IMR-90 (cell line): ENCODE data around the gene PDRG1. TPM values are rescaled to one million over a fixed set of nuclear protein-coding genes. Genes with fewer than 3 reads are reported as not detected.

Experiments
- ATAC-seq: fragments of 200-7000 bp; cut with Tn5 transposase; 2 replicates; pipeline ENCODE4 v1.9.1; 2020; ENCODE audit warnings: low read depth, mild to moderate bottlenecking, moderate library complexity
- BruUV-seq: library from RNA; stranded (reverse); fragments of 400-500 nt; replicated peaks from 2 replicates; lab custom pipeline; 2021; lab: Mats Ljungman, UMichigan
- CTCF ChIA-PET: fragments of 300-600 bp; formaldehyde crosslinking; extraction: SDS; loops from one replicate; lab custom pipeline; 2021; ENCODE audit warnings: antibody characterized with exemption; lab: Yijun Ruan, JAX
- POLR2A ChIA-PET: fragments of 300-600 bp; sonication (Branson Sonifier 250); formaldehyde crosslinking; loops from one replicate; lab custom pipeline; 2022; ENCODE audit warnings: antibody characterized with exemption; ENCODE audit not compliant: unreplicated experiment; lab: Charles Lee
- DNase-seq: peaks from one replicate; pipeline ENCODE4 v3.0.0; 2013
- H2AFZ ChIP-seq: replicated peaks from 2 replicates; pipeline ENCODE3; 2013; ENCODE audit warnings: low read length, mild to moderate bottlenecking; ENCODE audit not compliant: poor library complexity
- H2AK5ac ChIP-seq: 2 replicates; pipeline ENCODE4 v1.6.1; 2013; ENCODE audit warnings: low read depth, low read length, inconsistent platforms
- H2AK9ac ChIP-seq: replicated peaks from 2 replicates; pipeline ENCODE3; 2013; ENCODE audit warnings: mild to moderate bottlenecking, low read depth, low read length, moderate library complexity; ENCODE audit not compliant: poor library complexity
- H2BK120ac ChIP-seq: 2 replicates; pipeline ENCODE4 v1.6.1; 2013; ENCODE audit warnings: low read depth, low read length, inconsistent platforms
- H2BK15ac ChIP-seq: 3 replicates; pipeline ENCODE4 v1.6.1; 2013; ENCODE audit warnings: low read depth, low read length, inconsistent platforms
- H2BK20ac ChIP-seq: 2 replicates; pipeline ENCODE4 v1.6.1; 2013; ENCODE audit warnings: low read depth, mild to moderate bottlenecking, inconsistent platforms, low read length, moderate library complexity
- H2BK5ac ChIP-seq: 2 replicates; pipeline ENCODE4 v1.6.1; 2013; ENCODE audit warnings: mild to moderate bottlenecking, low read depth, low read length, inconsistent platforms; ENCODE audit not compliant: poor library complexity, severe bottlenecking
- H3K14ac ChIP-seq: replicated peaks from 2 replicates; pipeline ENCODE4 v1.6.1; 2013; ENCODE audit warnings: low read depth, low read length, inconsistent platforms
- H3K18ac ChIP-seq: 2 replicates; pipeline ENCODE4 v1.6.1; 2013; ENCODE audit warnings: low read depth, low read length, control low read depth
- H3K23ac ChIP-seq: 2 replicates; pipeline ENCODE4 v1.6.1; 2013; ENCODE audit warnings: low read depth, low read length, inconsistent platforms
- H3K27ac ChIP-seq: 2 replicates; pipeline ENCODE4 v1.5.1; 2013; ENCODE audit warnings: mild to moderate bottlenecking, control low read depth, low read length; ENCODE audit not compliant: insufficient read depth
- H3K27me3 ChIP-seq: 2 replicates; pipeline ENCODE4 v1.6.1; 2013; ENCODE audit warnings: low read length; ENCODE audit not compliant: control insufficient read depth, insufficient read depth
- H3K36me3 ChIP-seq: 2 replicates; pipeline ENCODE4 v1.6.1; 2013; ENCODE audit warnings: low read length, mixed read lengths; ENCODE audit not compliant: control insufficient read depth, insufficient read depth
- H3K4ac ChIP-seq: 2 replicates; pipeline ENCODE4 v1.6.1; 2013; ENCODE audit warnings: low read depth, low read length, inconsistent platforms
- H3K4me1 ChIP-seq: 2 replicates; pipeline ENCODE4 v1.6.1; 2013; ENCODE audit warnings: low read length, mixed read lengths; ENCODE audit not compliant: control insufficient read depth, insufficient read depth
- H3K4me2 ChIP-seq: 2 replicates; pipeline ENCODE4 v1.6.1; 2013; ENCODE audit warnings: low read depth, mild to moderate bottlenecking, control low read depth, low read length, moderate library complexity
- H3K4me3 ChIP-seq: 2 replicates; pipeline ENCODE4 v1.5.1; 2013; ENCODE audit warnings: low read depth, mild to moderate bottlenecking, control low read depth, low read length, moderate library complexity; ENCODE audit not compliant: insufficient read depth
- H3K56ac ChIP-seq: 2 replicates; pipeline ENCODE4 v1.6.1; 2013; ENCODE audit warnings: low read length, inconsistent platforms; ENCODE audit not compliant: insufficient read depth; ENCODE audit errors: extremely low read depth
- H3K79me1 ChIP-seq, 2 experiments: 2 replicates each; pipeline ENCODE4 v1.6.1; 2013; ENCODE audit warnings: low read length in 2 of 2, inconsistent platforms in 1 of 2, low read depth in 1 of 2
- H3K9ac ChIP-seq: 2 replicates; pipeline ENCODE4 v1.6.1; 2013; ENCODE audit warnings: low read depth, low read length, control low read depth
- H3K9me1 ChIP-seq: 2 replicates; pipeline ENCODE4 v1.6.1; 2013; ENCODE audit warnings: low read length, inconsistent platforms; ENCODE audit not compliant: insufficient read depth
- H3K9me3 ChIP-seq: 2 replicates; pipeline ENCODE4 v1.6.1; 2013; ENCODE audit warnings: low read length; ENCODE audit not compliant: control insufficient read depth, insufficient read depth
- H4K20me1 ChIP-seq: 2 replicates; pipeline ENCODE4 v1.6.1; 2013; ENCODE audit warnings: low read length, inconsistent platforms; ENCODE audit not compliant: insufficient read depth
- H4K5ac ChIP-seq: 2 replicates; pipeline ENCODE4 v1.6.1; 2013; ENCODE audit warnings: mild to moderate bottlenecking, low read depth, low read length, control low read depth
- H4K8ac ChIP-seq, 2 experiments: 2 replicates each; pipeline ENCODE4 v1.6.1; 2013; ENCODE audit warnings: low read depth in 2 of 2, low read length in 2 of 2, control low read depth in 1 of 2, inconsistent platforms in 1 of 2
- H4K91ac ChIP-seq: 2 replicates; pipeline ENCODE4 v1.6.1; 2013; ENCODE audit warnings: low read depth, low read length, inconsistent platforms; ENCODE audit not compliant: insufficient read depth
- BHLHE40 ChIP-seq: fragments of 150-350 bp; IDR thresholded peaks from 2 replicates; pipeline ENCODE4 v1.6.1; 2016; ENCODE audit warnings: mild to moderate bottlenecking, low read depth, low read length
- CEBPB ChIP-seq: IDR thresholded peaks from 2 replicates; pipeline ENCODE4 v1.6.1; 2012; ENCODE audit warnings: low read depth, low read length, improper control_type of control experiment
- MAFK ChIP-seq: IDR thresholded peaks from 2 replicates; pipeline ENCODE4 v1.6.1; 2012; ENCODE audit warnings: low read depth, low read length, improper control_type of control experiment
- MAZ ChIP-seq: IDR thresholded peaks from 2 replicates; pipeline ENCODE4 v1.6.1; 2012; ENCODE audit warnings: low read depth, mild to moderate bottlenecking, low read length, improper control_type of control experiment, moderate library complexity, borderline replicate concordance
- MXI1 ChIP-seq: IDR thresholded peaks from 2 replicates; pipeline ENCODE4 v1.6.1; 2012; ENCODE audit warnings: low read depth, mild to moderate bottlenecking, low read length, moderate library complexity, borderline replicate concordance
- NFE2L2 ChIP-seq: fragments of 150-350 bp; IDR thresholded peaks from 2 replicates; pipeline ENCODE4 v1.6.1; 2016; ENCODE audit warnings: low read depth, mild to moderate bottlenecking, low read length
- POLR2A ChIP-seq: IDR thresholded peaks from 2 replicates; pipeline ENCODE4 v1.6.1; 2012; ENCODE audit warnings: mild to moderate bottlenecking, low read depth, low read length
- RAD21 ChIP-seq: IDR thresholded peaks from 2 replicates; pipeline ENCODE4 v1.6.1; 2012; ENCODE audit warnings: low read length, improper control_type of control experiment
- WGBS, 2 experiments: methylation state at CpG; one replicate each; pipeline versions ENCODE4 v1.1.5 to v1.1.7; 2013; ENCODE audit warnings: missing lambda C conversion rate in 2 of 2; ENCODE audit not compliant: insufficient read length in 1 of 2; ENCODE audit errors: extremely low coverage in 2 of 2; 5-methylcytosine and 5-hydroxymethylcytosine counted together
- dilution Hi-C: fragments of 300-500 bp; cut with HindIII; formaldehyde crosslinking; loops from one replicate; pipeline ENCODE4 v1.14.3; 2018; ENCODE audit warnings: low sequenced_read_pairs; ENCODE audit not compliant: unreplicated experiment
- in situ Hi-C: fragments of 300-500 bp; cut with MboI; formaldehyde crosslinking; loops from 3 replicates; pipeline ENCODE4 v1.14.3; 2019; ENCODE audit warnings: low sequenced_read_pairs, inconsistent platforms, mixed read lengths
- intact Hi-C: fragments of 100-400 bp; cut with micrococcal nuclease; formaldehyde crosslinking; loops from 2 replicates; pipeline ENCODE4 v1.10.0; 2022
- polyA plus RNA-seq, 3 experiments: library from polyadenylated mRNA; depleted of rRNA; stranded (reverse); fragments of >200 nt; gene quantifications; 2 replicates each; pipeline ENCODE4 v1.2.3, GENCODE V29; 2012; ENCODE audit warnings: low replicate concordance in 1 of 3
- total RNA-seq: library from RNA; depleted of rRNA; stranded (reverse); fragments of >200 nt; gene quantifications from 2 replicates; pipeline ENCODE4 v1.2.3, GENCODE V29; 2012
- TF ChIP-seq, protein P1 (sequence below): conservative IDR thresholded peaks from 2 replicates; pipeline ENCODE4 v1.5.1; 2012; ENCODE audit warnings: mild to moderate bottlenecking, low read depth, low read length, improper control_type of control experiment
- TF ChIP-seq, protein P2 (sequence below): fragments of 150-350 bp; IDR thresholded peaks from 2 replicates; pipeline ENCODE4 v1.6.1; 2017; ENCODE audit warnings: mild to moderate bottlenecking, antibody characterized with exemption, low read length, low read depth

The PDRG1 gene
- total and polyA plus RNA-seq, 2 of the 4 experiments (the other 2 are of a cell fraction): 5.0 to 15.7 TPM

DNA sequence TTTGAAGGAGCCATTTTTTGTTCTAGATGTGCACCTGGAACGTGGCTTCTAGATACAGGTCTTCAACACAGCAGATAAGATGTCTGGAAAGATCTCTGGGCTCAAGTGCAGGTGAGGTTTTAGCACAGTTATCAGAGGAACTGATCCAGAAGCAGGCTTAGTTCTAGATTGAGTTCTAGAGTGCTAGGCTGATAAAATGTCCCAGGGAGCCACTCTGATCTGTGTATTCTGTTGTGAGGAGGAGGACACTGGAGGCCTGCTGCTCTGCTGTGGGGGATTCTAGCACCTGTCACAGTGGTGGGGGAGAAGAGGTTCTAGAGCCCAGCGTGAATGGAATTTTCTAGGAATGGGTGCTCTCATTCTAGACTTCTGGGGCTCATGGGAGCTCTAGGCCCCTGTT lies 46.4 kb upstream of the PDRG1 start:
- Histone ChIP-seq H3K14ac (no peak overlapping the region), H3K9me1 (no peaks in the 10 kb centered on the region), H4K5ac (no peak overlapping the region), H2BK5ac (no peak overlapping the region), H2AK5ac (no peak overlapping the region), H3K36me3 (no peaks in the 10 kb centered on the region), H3K9me3 (no peaks in the 10 kb centered on the region), H3K23ac (no peak overlapping the region), H2AK9ac (no peak overlapping the region), H3K56ac (no peak overlapping the region), H3K79me1 (no peaks in the 10 kb centered on the region), H3K4me1 (no peaks in the 10 kb centered on the region), H2BK120ac (no peak overlapping the region), H3K4me2 (no peak overlapping the region), H3K27me3 (peaks cover 57% of the 10 kb centered on the region), H2BK20ac (no peak overlapping the region), H2BK15ac (no peak overlapping the region), H3K18ac (no peak overlapping the region), H4K20me1 (no peaks in the 10 kb centered on the region), H3K4ac (no peak overlapping the region), H3K9ac (no peak overlapping the region), H4K8ac (no peak overlapping the region), H3K4me3 (no peak overlapping the region), H2AFZ (no peak overlapping the region), H4K91ac (no peak overlapping the region), H3K27ac (no peak overlapping the region)
- WGBS, 2 experiments: no CpG with 5 or more reads among the region's 2 CpGs
- intact Hi-C loops (no loop called here), dilution Hi-C loops (no loop called here), in situ Hi-C loops (no loop called here)
- no peak for DNase-seq
- TF ChIP-seq MXI1 (no peak), MAFK (no peak), RAD21 (no peak), BHLHE40 (no peak), MAZ (no peak), POLR2A (no peak), CEBPB (no peak), NFE2L2 (no peak)
- TF ChIP-seq, protein P1, sequence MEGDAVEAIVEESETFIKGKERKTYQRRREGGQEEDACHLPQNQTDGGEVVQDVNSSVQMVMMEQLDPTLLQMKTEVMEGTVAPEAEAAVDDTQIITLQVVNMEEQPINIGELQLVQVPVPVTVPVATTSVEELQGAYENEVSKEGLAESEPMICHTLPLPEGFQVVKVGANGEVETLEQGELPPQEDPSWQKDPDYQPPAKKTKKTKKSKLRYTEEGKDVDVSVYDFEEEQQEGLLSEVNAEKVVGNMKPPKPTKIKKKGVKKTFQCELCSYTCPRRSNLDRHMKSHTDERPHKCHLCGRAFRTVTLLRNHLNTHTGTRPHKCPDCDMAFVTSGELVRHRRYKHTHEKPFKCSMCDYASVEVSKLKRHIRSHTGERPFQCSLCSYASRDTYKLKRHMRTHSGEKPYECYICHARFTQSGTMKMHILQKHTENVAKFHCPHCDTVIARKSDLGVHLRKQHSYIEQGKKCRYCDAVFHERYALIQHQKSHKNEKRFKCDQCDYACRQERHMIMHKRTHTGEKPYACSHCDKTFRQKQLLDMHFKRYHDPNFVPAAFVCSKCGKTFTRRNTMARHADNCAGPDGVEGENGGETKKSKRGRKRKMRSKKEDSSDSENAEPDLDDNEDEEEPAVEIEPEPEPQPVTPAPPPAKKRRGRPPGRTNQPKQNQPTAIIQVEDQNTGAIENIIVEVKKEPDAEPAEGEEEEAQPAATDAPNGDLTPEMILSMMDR: no peak
- TF ChIP-seq, protein P2, sequence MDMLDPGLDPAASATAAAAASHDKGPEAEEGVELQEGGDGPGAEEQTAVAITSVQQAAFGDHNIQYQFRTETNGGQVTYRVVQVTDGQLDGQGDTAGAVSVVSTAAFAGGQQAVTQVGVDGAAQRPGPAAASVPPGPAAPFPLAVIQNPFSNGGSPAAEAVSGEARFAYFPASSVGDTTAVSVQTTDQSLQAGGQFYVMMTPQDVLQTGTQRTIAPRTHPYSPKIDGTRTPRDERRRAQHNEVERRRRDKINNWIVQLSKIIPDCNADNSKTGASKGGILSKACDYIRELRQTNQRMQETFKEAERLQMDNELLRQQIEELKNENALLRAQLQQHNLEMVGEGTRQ: no peak
- ChIA-PET POLR2A (no interaction called here), CTCF (no interaction called here)
- no peak for ATAC-seq
- BruUV-seq: no TSS peak
